ENCODE results near the gene SPINK5.

DNA sequence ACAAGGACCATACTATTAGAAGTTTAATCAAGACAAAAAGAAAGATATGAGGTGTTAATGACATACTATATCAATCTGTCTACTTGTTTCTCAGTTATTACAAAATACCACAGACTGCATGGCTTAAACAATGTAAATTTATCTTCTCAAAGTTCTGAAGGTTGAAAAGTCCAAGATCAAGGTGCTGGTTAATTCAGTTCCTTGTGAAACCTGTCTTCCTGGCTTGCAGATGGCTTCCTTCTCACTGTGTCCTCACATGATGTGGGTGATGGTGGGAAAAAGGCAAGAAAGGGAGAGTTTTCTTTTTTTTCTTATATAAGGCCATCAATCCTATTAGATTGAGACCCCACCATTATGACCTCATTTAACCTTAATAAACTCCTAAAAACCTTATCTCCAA, 89.0 kb downstream of the SPINK5 start:
- TF ChIP-seq YY1 (IDR thresholded peaks at IDR 0.05; ENCODE audit: insufficient read depth, insufficient read length) (no peak), ZNF274 (IDR thresholded peaks at IDR 0.05; ENCODE audit: low read depth, low read length) (no peak), SUZ12 (IDR thresholded peaks at IDR 0.05; ENCODE audit: extremely low read depth, insufficient read depth, insufficient read length) (no peak)
